ENCODE results near the gene GYG2. TPM values are rescaled to one million over a fixed set of nuclear protein-coding genes. Genes with fewer than 3 reads are reported as not detected.

The GYG2 gene
- total and polyA plus RNA-seq, 2 of the 8 experiments (the other 6 are each of a cell fraction or from before 2014, with no cell fraction given) = 52.8 to 65.3 TPM

DNA sequence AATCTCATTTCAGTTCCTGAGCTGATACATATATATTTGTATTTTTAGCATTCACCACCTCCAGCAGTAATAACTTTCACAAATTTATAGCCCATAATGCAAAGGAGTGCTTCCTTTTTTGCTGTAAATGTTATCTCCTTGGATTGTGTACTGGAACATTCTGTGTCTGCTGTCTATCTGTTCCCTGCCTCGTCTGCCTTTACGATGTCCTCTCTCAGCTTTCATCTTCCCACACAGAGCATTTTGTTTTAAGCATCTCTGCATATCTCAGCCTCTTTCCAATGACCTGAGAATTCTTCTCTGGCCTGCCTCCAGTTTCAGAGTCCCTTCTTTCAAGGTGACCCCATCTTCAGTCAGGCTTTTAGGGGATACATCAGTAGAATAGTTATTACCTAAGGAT, 43.1 kb downstream of the GYG2 start:
- Histone ChIP-seq H3K9ac (replicated peaks in 1 of 4; ENCODE audit: extremely low read depth in 1 of 4, low read depth in 3 of 4, low read length in 3 of 4) (no peak overlapping the region), H4K8ac (ENCODE audit: extremely low read depth, insufficient read depth, low read length) (no peak overlapping the region), H4K5ac (ENCODE audit: insufficient read length, low read depth, low read length) (no peak overlapping the region), H2BK120ac (replicated peaks; ENCODE audit: low read depth, low read length) (no peak overlapping the region), H3K4me2 (ENCODE audit: insufficient read depth in 1 of 2, low read depth in 2 of 2, low read length in 2 of 2) (no peak overlapping the region), H2BK15ac (ENCODE audit: low read length) (no peak overlapping the region), H4K20me1 (replicated peaks in 1 of 2; ENCODE audit: control insufficient read depth in 1 of 2, insufficient read depth in 2 of 2, low read length in 2 of 2) (no peaks in the 10 kb centered on the region), H2BK20ac (ENCODE audit: low read length) (no peak overlapping the region), H3K27ac (ENCODE audit: low read depth, low read length) (no peak overlapping the region), H3K9me3 (ENCODE audit: insufficient read depth in 2 of 2, low read depth in 1 of 2, low read length in 1 of 2) (no peaks in the 10 kb centered on the region), H3K4ac (replicated peaks; ENCODE audit: insufficient read length, low read depth, low read length) (no peak overlapping the region), H2AFZ (ENCODE audit: low read length) (no peak overlapping the region), H3K27me3 (replicated peaks in 1 of 4; ENCODE audit: control insufficient read depth in 3 of 4, extremely low read depth in 1 of 4, insufficient read depth in 3 of 4, low read length in 3 of 4) (no peaks in the 10 kb centered on the region), H3K18ac (ENCODE audit: extremely low read depth, low read length) (no peak overlapping the region), H3K23me2 (ENCODE audit: low read depth, low read length) (no peaks in the 10 kb centered on the region), H3K4me1 (replicated peaks in 1 of 4; ENCODE audit: control insufficient read depth in 3 of 4, insufficient read depth in 4 of 4, low read length in 3 of 4) (no peaks in the 10 kb centered on the region), H2BK5ac (ENCODE audit: low read depth, low read length) (no peak overlapping the region), H3K36me3 (ENCODE audit: control insufficient read depth in 2 of 4, insufficient read depth in 4 of 4, low read length in 3 of 4) (peaks cover 0 to 9% (median 3%) of the 10 kb centered on the region in 4 experiments; a peak in 2 of 8 replicates), H2AK5ac (ENCODE audit: low read depth, low read length) (no peak overlapping the region), H2BK12ac (ENCODE audit: low read depth, low read length) (no peak overlapping the region), H3K79me2 (ENCODE audit: control insufficient read depth in 1 of 2, insufficient read depth in 2 of 2, low read length in 2 of 2) (no peaks in the 10 kb centered on the region), H3K23ac (ENCODE audit: insufficient read length) (no peak overlapping the region), H3K14ac (ENCODE audit: insufficient read length) (no peak overlapping the region), H4K91ac (replicated peaks; ENCODE audit: insufficient read length, low read length) (no peak overlapping the region), H3K56ac (replicated peaks; ENCODE audit: insufficient read length, low read depth, low read length) (no peak overlapping the region), H3K79me1 (ENCODE audit: low read depth, low read length) (no peaks in the 10 kb centered on the region), H3K4me3 (ENCODE audit: extremely low read depth in 1 of 4, insufficient read depth in 2 of 4, low read depth in 3 of 4, low read length in 4 of 4) (no peak overlapping the region)
- TF ChIP-seq HDAC2 (IDR thresholded peaks at IDR 0.05; ENCODE audit: borderline replicate concordance in 1 of 2, low read depth in 2 of 2, low read length in 2 of 2) (no peak), KDM4A (IDR thresholded peaks at IDR 0.05; ENCODE audit: low read depth, low read length, severe bottlenecking) (no peak)
- CTCF ChIA-PET (ENCODE audit: partially characterized antibody) = no interaction called here
- DNase-seq (ENCODE audit: low read depth in 1 of 2, low spot score in 2 of 2) (no peak), FAIRE-seq (no peak)
- POLR2A ChIA-PET (ENCODE audit: partially characterized antibody) = no interaction called here
- 100% methylated on average over 2 of the region's 2 CpGs; no CpG with 5 or more reads in 1 of the 2 experiments for WGBS, 2 experiments (ENCODE audit: extremely low coverage in 1 of 2, insufficient coverage in 1 of 2, insufficient read length in 1 of 2, insufficient replicate concordance in 2 of 2, low coverage in 1 of 2, low lambda C conversion rate in 2 of 2, missing lambda C conversion rate in 1 of 2)
